NCI-H2081 treated with DMSO at 0.1 percent for 48 hours (cell line): ENCODE data around the gene LRRC18.

Experiments used
- DNase-seq: peaks from one replicate; lab custom pipeline; 2025; lab: John Stamatoyannopoulos, UW

LRRC18 gene

DNA sequence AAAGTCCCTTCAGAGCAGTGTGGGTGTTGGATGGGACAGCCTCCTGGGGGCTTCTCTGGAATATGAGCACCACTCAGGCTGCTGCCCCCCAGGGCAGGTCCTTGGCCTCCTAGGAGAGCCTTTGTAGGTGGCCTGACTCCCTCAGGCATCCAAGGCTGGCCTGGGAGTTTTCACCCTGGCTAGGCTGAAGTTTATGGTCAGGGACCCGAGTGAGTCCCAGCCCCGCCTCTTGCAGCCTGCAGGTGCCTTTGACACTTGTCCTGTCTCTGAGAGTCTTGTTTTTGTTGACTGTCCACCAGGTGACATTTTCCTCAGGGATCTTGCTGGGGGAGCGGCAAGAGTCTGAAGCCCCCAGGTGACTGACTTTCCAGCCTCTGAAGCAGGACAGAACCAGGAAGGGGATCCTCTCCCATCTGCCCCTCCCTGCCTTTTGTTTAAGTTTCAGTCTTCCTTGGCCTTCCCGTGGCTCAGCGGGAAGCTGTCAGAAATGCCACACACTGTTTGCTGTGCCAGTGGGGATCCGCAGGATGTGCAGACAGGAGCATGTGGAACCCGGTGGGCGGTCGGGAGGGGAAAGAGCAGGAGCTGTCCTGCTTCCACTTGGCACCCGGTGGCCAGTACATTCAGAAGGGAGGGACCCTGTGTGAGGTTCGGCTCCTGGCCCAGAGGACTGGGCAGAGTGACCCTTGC, 59.5 kb downstream of the LRRC18 start:
- DNase-seq: no peak

DNA sequence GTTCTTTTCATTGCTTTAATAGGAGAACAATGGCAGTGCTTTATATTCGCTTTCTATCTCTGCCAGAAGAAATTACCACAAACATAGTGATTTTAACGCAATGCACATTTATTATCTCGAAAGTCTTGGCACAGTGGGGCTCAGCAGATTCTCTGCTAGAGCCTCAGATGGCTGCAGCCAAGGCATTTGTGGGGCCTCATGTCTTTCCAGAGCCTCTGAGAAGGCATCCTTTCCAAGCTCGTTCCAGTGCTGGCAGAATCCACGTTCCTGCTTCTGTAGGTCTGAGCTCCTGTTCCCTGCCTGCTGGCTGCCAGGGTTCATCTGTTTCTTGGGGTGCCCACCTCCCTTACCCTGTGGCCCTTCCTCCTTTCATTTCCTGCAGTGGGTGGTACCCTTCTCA, 60.2 kb downstream of the LRRC18 start:
- DNase-seq: no peak

DNA sequence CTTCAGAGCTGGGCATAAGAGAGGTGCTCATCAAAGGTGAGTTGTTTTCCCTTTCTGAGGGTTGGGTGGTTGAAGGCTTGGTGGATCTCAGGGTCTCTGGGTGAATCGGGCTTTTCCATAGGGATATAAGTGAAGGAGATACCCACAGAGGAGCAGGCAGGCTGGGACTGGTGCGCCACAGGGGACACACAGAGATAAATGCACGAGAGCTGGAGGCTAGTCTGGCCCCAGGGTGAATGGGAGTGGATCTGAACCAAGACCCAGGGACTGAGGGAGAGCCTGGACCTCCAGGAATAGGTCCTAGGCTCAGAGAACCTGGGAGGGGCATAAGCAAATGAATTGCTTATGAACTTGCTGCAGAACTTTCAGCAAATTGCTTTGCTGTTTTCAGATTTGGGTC, 61.5 kb downstream of the LRRC18 start:
- DNase-seq: no peak

DNA sequence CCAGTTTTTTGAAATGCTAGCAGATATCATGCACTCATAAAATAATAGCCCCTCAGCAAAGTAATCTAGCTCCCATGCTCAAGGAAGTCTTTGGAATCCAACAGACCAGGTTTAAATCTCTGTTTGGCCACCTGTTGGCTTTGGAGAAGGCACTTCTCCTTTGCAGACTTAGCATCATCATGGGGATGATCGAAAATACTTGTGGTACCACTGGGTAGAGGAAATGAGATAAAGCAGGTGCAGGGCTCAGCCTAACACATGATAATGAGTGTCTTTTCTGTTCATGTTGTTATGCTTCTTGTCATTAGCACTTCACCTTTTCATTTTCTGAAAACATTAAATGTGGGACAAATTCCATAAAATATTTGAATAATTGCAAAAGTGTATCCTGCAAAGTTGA, 67.4 kb downstream of the LRRC18 start:
- DNase-seq: no peak
